HepG2 (cell line): ENCODE data around the gene NUDT3. TPM values are rescaled to one million over a fixed set of nuclear protein-coding genes. Genes with fewer than 3 reads are reported as not detected.

ENCODE experiments used
- AGO2 ChIP-seq: fragments of 200-400 bp; formaldehyde crosslinking; optimal IDR thresholded peaks from 2 replicates; pipeline ENCODE3; 2017; ENCODE audit warnings: mild to moderate bottlenecking, low read depth, low read length, moderate library complexity
- FLYWCH1 ChIP-seq: sonication (generic); formaldehyde crosslinking; IDR thresholded peaks from 2 replicates; pipeline ENCODE4 v1.8.1; 2023; ENCODE audit warnings: mild to moderate bottlenecking, missing genetic modification reagents
- FOXA1 ChIP-seq, 2 experiments: fragments of 450-650 bp in 1 of 2; sonication (generic) in 1 of 2; formaldehyde crosslinking in 1 of 2; IDR thresholded peaks; 2 replicates each; pipeline versions ENCODE4 v1.4.0 to v1.6.1; 2016 to 2020; ENCODE audit warnings: missing genetic modification reagents in 1 of 2
- FOXK2 ChIP-seq: fragments of 450-650 bp; IDR thresholded peaks from 2 replicates; pipeline ENCODE4 v1.6.1; 2016
- IKZF5 ChIP-seq: IDR thresholded peaks from 2 replicates; pipeline ENCODE4 v1.6.1; 2018; ENCODE audit warnings: missing genetic modification reagents, mild to moderate bottlenecking, missing compliant biosample characterization
- IRF1 ChIP-seq: sonication (generic); formaldehyde crosslinking; IDR thresholded peaks from 2 replicates; pipeline ENCODE4 v1.4.0; 2020; ENCODE audit warnings: low read depth, mild to moderate bottlenecking, missing genetic modification reagents
- IRF9 ChIP-seq: sonication (generic); formaldehyde crosslinking; IDR thresholded peaks from 2 replicates; pipeline ENCODE4 v1.8.0; 2022; ENCODE audit warnings: missing genetic modification reagents, mild to moderate bottlenecking, borderline replicate concordance
- MEIS1 ChIP-seq: sonication (generic); formaldehyde crosslinking; IDR thresholded peaks from 2 replicates; pipeline ENCODE4 v1.9.0; 2021; ENCODE audit warnings: mild to moderate bottlenecking, missing genetic modification reagents, moderate library complexity, borderline replicate concordance
- NCOR1 ChIP-seq: fragments of 200-600 bp; sonication (generic); IDR thresholded peaks from 2 replicates; pipeline ENCODE4 v1.7.0; 2017; ENCODE audit warnings: antibody characterized with exemption, low read length, borderline replicate concordance
- SMARCC2 ChIP-seq: fragments of 450-650 bp; IDR thresholded peaks from 2 replicates; pipeline ENCODE4 v1.6.1; 2017; ENCODE audit warnings: antibody characterized with exemption, mild to moderate bottlenecking
- SMARCE1 ChIP-seq: fragments of 450-650 bp; IDR thresholded peaks from 2 replicates; pipeline ENCODE4 v1.6.1; 2017; ENCODE audit warnings: borderline replicate concordance
- SOX13 ChIP-seq, 3 experiments: fragments of 450-650 bp in 1 of 3; sonication (generic) in 1 of 3; formaldehyde crosslinking in 1 of 3; IDR thresholded peaks in 2 of 3; conservative IDR thresholded peaks in 1 of 3; 2 replicates each; pipeline versions ENCODE4 v1.5.0 to v1.6.1; 2016 to 2020; ENCODE audit warnings: antibody characterized with exemption in 1 of 3, mild to moderate bottlenecking in 1 of 3, missing compliant biosample characterization in 1 of 3, missing genetic modification reagents in 1 of 3, moderate library complexity in 1 of 3
- ZNF17 ChIP-seq: sonication (generic); formaldehyde crosslinking; IDR thresholded peaks from 2 replicates; pipeline ENCODE4 v1.5.0; 2020; ENCODE audit warnings: mild to moderate bottlenecking, missing genetic modification reagents
- ZNF431 ChIP-seq: sonication (generic); formaldehyde crosslinking; IDR thresholded peaks from 2 replicates; pipeline ENCODE4 v1.9.0; 2022; ENCODE audit warnings: missing genetic modification reagents, low read depth, mild to moderate bottlenecking, borderline replicate concordance
- ZNF670 ChIP-seq: sonication (generic); formaldehyde crosslinking; IDR thresholded peaks from 2 replicates; pipeline ENCODE4 v1.8.0; 2022; ENCODE audit warnings: mild to moderate bottlenecking, missing genetic modification reagents, borderline replicate concordance
- ZNF7 ChIP-seq: IDR thresholded peaks from 2 replicates; pipeline ENCODE4 v1.6.1; 2016; ENCODE audit warnings: missing biosample characterization, missing genetic modification reagents
- ZZZ3 ChIP-seq: sonication (generic); formaldehyde crosslinking; IDR thresholded peaks from 2 replicates; pipeline ENCODE4 v1.4.0; 2020; ENCODE audit warnings: missing genetic modification reagents, mild to moderate bottlenecking, borderline replicate concordance
- polyA plus RNA-seq, 8 experiments: library from polyadenylated mRNA; depleted of rRNA in 3 of 8; stranded (reverse) in 7 of 8; unstranded in 1 of 8; fragments of >200 nt; fragmentation: Illumina TruSeq in 4 of 8; extraction: Trizol in 4 of 8; gene quantifications; 2 replicates each; pipeline versions ENCODE4 v1.2.1 to v1.2.3, GENCODE V29; 2011 to 2016; ENCODE audit warnings: low read depth in 4 of 8, missing spikeins in 1 of 8, mixed read lengths in 1 of 8; ENCODE audit not compliant: insufficient read depth in 1 of 8
- total RNA-seq, 5 experiments: library from RNA; depleted of rRNA; stranded (reverse); fragments of >200 nt; fragmentation: Illumina TruSeq; extraction: Trizol; gene quantifications; 2 replicates each; pipeline ENCODE4 v1.2.3, GENCODE V29; 2016; ENCODE audit warnings: low read depth in 1 of 5
- TF ChIP-seq, protein P1 (sequence below): sonication (generic); formaldehyde crosslinking; IDR thresholded peaks from 2 replicates; pipeline ENCODE4 v1.5.0; 2020; ENCODE audit warnings: mild to moderate bottlenecking, missing genetic modification reagents
- TF ChIP-seq, protein P2 (sequence below): sonication (generic); formaldehyde crosslinking; IDR thresholded peaks from 2 replicates; pipeline ENCODE4 v1.5.1; 2020; ENCODE audit warnings: mild to moderate bottlenecking, moderate library complexity, missing genetic modification reagents

NUDT3 gene
- total and polyA plus RNA-seq, 2 of the 13 experiments (the other 11 are each of a cell fraction or from before 2014, with no cell fraction given): 20.2 to 20.6 TPM

GRCh38 chr6:34425498-34426410, 33.3 kb upstream of the NUDT3 start, which contains the start of gene RPS10 (continued):
- TF ChIP-seq SOX13 (IDR thresholded peaks at IDR 0.05) (no peak), SOX13 (CRISPR knock-in tag; conservative IDR thresholded peaks at IDR 0.05 in 1 of 2, IDR thresholded peaks at IDR 0.05 in 1 of 2) (peak in 1 of 2 experiments; percentile 49; a peak in 2 of 4 replicates), ZZZ3 (peak; percentile 94; the same call in 1 of the 2 replicates), ZNF431 (CRISPR knock-in tag) (peak; percentile 83; the same call in 1 of the 2 replicates), FLYWCH1 (CRISPR knock-in tag) (no peak), NCOR1 (no peak), FOXA1 (IDR thresholded peaks at IDR 0.05) (no peak), FOXA1 (CRISPR knock-in tag; IDR thresholded peaks at IDR 0.05) (0 out of 2 replicates have a peak, but pooled peaks have one; percentile 12), ZNF7 (no peak), IKZF5 (peak; percentile 29; the same call in 1 of the 2 replicates), AGO2 (peak; percentile 87), ZNF670 (no peak), FOXK2 (no peak), MEIS1 (no peak), IRF9 (CRISPR knock-in tag) (peak; percentile 95; the same call in 1 of the 2 replicates), IRF1 (no peak), ZNF17 (CRISPR knock-in tag) (no peak), SMARCC2 (no peak), SMARCE1 (no peak)
- TF ChIP-seq, protein P1, sequence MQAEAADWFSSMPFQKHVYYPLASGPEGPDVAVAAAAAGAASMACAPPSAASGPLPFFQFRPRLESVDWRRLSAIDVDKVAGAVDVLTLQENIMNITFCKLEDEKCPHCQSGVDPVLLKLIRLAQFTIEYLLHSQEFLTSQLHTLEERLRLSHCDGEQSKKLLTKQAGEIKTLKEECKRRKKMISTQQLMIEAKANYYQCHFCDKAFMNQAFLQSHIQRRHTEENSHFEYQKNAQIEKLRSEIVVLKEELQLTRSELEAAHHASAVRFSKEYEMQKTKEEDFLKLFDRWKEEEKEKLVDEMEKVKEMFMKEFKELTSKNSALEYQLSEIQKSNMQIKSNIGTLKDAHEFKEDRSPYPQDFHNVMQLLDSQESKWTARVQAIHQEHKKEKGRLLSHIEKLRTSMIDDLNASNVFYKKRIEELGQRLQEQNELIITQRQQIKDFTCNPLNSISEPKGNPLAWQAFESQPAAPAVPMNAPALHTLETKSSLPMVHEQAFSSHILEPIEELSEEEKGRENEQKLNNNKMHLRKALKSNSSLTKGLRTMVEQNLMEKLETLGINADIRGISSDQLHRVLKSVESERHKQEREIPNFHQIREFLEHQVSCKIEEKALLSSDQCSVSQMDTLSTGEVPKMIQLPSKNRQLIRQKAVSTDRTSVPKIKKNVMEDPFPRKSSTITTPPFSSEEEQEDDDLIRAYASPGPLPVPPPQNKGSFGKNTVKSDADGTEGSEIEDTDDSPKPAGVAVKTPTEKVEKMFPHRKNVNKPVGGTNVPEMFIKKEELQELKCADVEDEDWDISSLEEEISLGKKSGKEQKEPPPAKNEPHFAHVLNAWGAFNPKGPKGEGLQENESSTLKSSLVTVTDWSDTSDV (CRISPR knock-in tag): peak; percentile 91; the same call in 1 of the 2 replicates
- TF ChIP-seq, protein P2, sequence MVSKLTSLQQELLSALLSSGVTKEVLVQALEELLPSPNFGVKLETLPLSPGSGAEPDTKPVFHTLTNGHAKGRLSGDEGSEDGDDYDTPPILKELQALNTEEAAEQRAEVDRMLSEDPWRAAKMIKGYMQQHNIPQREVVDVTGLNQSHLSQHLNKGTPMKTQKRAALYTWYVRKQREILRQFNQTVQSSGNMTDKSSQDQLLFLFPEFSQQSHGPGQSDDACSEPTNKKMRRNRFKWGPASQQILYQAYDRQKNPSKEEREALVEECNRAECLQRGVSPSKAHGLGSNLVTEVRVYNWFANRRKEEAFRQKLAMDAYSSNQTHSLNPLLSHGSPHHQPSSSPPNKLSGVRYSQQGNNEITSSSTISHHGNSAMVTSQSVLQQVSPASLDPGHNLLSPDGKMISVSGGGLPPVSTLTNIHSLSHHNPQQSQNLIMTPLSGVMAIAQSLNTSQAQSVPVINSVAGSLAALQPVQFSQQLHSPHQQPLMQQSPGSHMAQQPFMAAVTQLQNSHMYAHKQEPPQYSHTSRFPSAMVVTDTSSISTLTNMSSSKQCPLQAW: peak; percentile 89
